ENCODE measurements around the gene SEMA6D.

SEMA6D gene

DNA sequence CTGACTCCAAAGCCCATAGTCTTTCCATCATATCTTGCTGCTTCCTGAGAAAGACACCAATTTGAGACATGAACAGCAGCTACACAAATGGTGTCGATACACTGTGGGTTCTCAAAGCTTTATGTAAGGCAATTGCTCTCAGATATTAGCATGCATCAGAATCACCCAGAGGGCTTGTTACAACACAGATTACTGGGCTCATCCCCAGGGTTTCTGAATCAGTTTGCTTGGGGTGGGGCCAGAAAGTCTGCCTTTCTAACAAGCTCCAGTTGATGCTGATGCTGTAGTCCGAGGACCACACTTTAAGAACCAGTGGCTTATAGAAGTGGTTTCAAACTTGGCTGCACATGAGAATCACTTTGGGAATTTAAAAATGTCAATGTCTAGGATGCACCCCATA lies 86.5 kb downstream of the SEMA6D start:
- DNase-seq (ENCODE audit: extremely low spot score), result no peak
- ChIA-PET CTCF (interaction anchor here (0.6 kb wide), 1 partner anchor 614 kb away, joined by 3 read pairs; no protein-coding TSS in a partner anchor), POLR2A (no interaction called here)
- TF ChIP-seq SP1 (IDR thresholded peaks at IDR 0.05), result no peak
- no peak for TF ChIP-seq L3MBTL2 (conservative IDR thresholded peaks at IDR 0.05)
- no peak for TF ChIP-seq FOXK2 (IDR thresholded peaks at IDR 0.05)
- no peak for TF ChIP-seq TARDBP (IDR thresholded peaks at IDR 0.05)
- no peak for TF ChIP-seq NFRKB (IDR thresholded peaks at IDR 0.05)
- no peak for TF ChIP-seq FOXA1 (IDR thresholded peaks at IDR 0.05)
- TF ChIP-seq SUZ12 (IDR thresholded peaks at IDR 0.05), result no peak
- TF ChIP-seq ZNF384 (IDR thresholded peaks at IDR 0.05), result no peak
- TF ChIP-seq LEF1 (IDR thresholded peaks at IDR 0.05; ENCODE audit: borderline replicate concordance), result no peak

DNA sequence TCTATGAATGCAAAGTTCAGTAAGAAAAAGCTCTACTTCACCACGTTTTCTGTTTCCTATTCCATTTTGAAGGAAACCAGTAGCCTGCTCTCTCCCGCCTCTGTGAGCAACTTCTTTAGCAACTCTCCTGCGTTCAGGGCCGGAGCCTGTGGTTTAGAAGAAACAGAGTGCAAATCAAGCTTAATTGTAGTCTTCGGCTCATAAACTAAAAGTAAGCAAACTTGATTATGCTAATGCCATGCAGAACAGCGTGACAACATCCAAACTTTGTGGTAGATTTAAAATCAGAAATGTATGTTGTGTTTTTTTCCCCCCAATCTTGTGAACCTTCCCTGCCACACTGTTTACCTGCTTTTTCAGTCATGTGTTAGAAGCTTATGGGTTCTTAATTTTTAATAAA lies 87.4 kb downstream of the SEMA6D start:
- TF ChIP-seq ZNF384 (IDR thresholded peaks at IDR 0.05) (no peak), ARNT (IDR thresholded peaks at IDR 0.05) (no peak), L3MBTL2 (conservative IDR thresholded peaks at IDR 0.05) (no peak), FOXM1 (IDR thresholded peaks at IDR 0.05; ENCODE audit: borderline replicate concordance) (no peak), CTBP1 (IDR thresholded peaks at IDR 0.05; ENCODE audit: borderline replicate concordance) (no peak), BHLHE40 (IDR thresholded peaks at IDR 0.05; ENCODE audit: borderline replicate concordance) (no peak), FOXK2 (IDR thresholded peaks at IDR 0.05) (no peak)
- TF ChIP-seq, protein P1, sequence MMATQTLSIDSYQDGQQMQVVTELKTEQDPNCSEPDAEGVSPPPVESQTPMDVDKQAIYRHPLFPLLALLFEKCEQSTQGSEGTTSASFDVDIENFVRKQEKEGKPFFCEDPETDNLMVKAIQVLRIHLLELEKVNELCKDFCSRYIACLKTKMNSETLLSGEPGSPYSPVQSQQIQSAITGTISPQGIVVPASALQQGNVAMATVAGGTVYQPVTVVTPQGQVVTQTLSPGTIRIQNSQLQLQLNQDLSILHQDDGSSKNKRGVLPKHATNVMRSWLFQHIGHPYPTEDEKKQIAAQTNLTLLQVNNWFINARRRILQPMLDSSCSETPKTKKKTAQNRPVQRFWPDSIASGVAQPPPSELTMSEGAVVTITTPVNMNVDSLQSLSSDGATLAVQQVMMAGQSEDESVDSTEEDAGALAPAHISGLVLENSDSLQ (IDR thresholded peaks at IDR 0.05), result no peak
- CTCF ChIA-PET, result interaction anchor here (0.6 kb wide), 2 partner anchors 87 to 615 kb away, joined by 3 to 4 read pairs; partner anchors contain the start of gene SEMA6D
- DNase-seq (ENCODE audit: extremely low spot score), result no peak
- POLR2A ChIA-PET, result no interaction called here

DNA sequence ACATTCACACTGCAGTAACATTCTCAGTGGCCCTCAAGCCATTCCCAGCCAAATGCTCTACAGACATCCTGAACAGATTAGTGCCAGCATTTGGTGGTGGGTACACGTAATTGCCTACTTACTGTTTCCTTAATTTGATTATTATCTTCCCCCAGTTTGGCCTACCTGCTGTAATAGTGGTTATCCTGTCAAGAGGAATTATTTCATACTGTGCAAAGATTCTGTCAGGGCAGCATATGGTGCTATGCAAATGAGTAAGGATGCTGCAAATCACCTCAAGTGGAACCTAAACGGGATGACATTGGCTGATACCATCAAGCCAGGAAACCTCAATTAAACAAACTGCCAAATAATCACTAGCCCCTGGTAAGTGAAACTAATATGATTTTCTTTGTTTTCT lies 88.7 kb downstream of the SEMA6D start:
- no peak for TF ChIP-seq FOXM1 (IDR thresholded peaks at IDR 0.05; ENCODE audit: borderline replicate concordance)
- TF ChIP-seq ARNT (IDR thresholded peaks at IDR 0.05), result no peak
- no peak for TF ChIP-seq SUZ12 (IDR thresholded peaks at IDR 0.05)
- no peak for TF ChIP-seq FOXA1 (IDR thresholded peaks at IDR 0.05)
- TF ChIP-seq BHLHE40 (IDR thresholded peaks at IDR 0.05; ENCODE audit: borderline replicate concordance), result no peak
- no peak for TF ChIP-seq NFRKB (IDR thresholded peaks at IDR 0.05)
- ChIA-PET POLR2A (no interaction called here), CTCF (no interaction called here)
- DNase-seq (ENCODE audit: extremely low spot score), result no peak

DNA sequence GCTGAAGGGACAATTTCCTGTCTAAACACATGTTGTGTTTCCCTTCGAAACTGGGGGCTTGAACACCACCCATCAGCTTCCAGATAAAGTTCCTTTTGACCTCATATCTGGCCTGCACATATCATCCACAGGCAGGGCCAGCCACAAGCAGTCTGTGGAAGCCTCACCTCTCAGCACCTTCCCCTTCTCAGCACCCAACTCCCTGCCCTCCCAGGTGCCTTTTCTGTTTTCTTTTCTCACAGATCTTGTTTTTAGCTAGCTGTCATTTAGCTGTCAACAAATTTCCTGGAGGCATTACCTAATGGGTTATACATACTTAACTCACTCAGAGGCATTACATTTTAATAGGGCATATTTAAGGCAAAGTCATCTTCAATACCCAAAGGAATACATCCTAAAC lies 93.9 kb downstream of the SEMA6D start:
- no peak for DNase-seq (ENCODE audit: extremely low spot score)
- ChIA-PET CTCF (no interaction called here), POLR2A (no interaction called here)
- TF ChIP-seq ARNT (IDR thresholded peaks at IDR 0.05) (no peak), ZNF384 (IDR thresholded peaks at IDR 0.05) (no peak), FOXM1 (IDR thresholded peaks at IDR 0.05; ENCODE audit: borderline replicate concordance) (no peak), SUZ12 (IDR thresholded peaks at IDR 0.05) (no peak), L3MBTL2 (conservative IDR thresholded peaks at IDR 0.05) (no peak), TARDBP (IDR thresholded peaks at IDR 0.05) (no peak), FOXK2 (IDR thresholded peaks at IDR 0.05) (no peak), SP1 (IDR thresholded peaks at IDR 0.05) (no peak), BHLHE40 (IDR thresholded peaks at IDR 0.05; ENCODE audit: borderline replicate concordance) (no peak), FOXA1 (IDR thresholded peaks at IDR 0.05) (no peak), NFRKB (IDR thresholded peaks at IDR 0.05) (no peak), ELF4 (IDR thresholded peaks at IDR 0.05) (no peak)
- TF ChIP-seq, protein P1 (IDR thresholded peaks at IDR 0.05), result no peak

DNA sequence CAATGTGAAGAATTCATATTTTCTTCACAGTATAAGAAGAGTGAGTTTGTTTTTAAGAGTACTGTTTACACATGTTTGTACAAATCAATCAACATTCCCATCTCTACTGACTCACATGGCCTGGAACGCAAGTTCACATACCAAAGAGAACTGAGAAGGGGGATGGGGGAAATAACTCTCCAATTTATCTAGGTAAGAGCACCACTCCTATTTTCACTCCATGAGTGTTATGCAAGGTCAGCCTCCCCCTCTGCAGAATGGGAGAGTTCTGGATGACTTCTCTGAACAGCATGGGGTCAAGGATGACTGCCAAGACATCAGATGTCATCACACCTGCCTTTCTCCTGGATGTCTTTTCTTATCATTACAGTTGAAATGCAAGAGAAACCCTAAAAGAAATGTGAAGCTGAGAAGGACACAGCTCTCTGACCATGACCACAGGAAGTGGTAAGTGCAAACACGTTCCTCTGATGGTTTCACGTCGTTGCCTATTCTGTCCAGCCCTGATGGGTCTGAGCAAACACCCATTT lies 95.2 kb downstream of the SEMA6D start:
- POLR2A ChIA-PET, result no interaction called here
- CTCF ChIA-PET, result no interaction called here
- no peak for DNase-seq (ENCODE audit: extremely low spot score)
- TF ChIP-seq LEF1 (IDR thresholded peaks at IDR 0.05; ENCODE audit: borderline replicate concordance) (no peak), FOXK2 (IDR thresholded peaks at IDR 0.05) (no peak), BHLHE40 (IDR thresholded peaks at IDR 0.05; ENCODE audit: borderline replicate concordance) (no peak), ARNT (IDR thresholded peaks at IDR 0.05) (no peak), ELF4 (IDR thresholded peaks at IDR 0.05) (no peak), CTBP1 (IDR thresholded peaks at IDR 0.05; ENCODE audit: borderline replicate concordance) (no peak), FOXA1 (IDR thresholded peaks at IDR 0.05) (no peak), FOXM1 (IDR thresholded peaks at IDR 0.05; ENCODE audit: borderline replicate concordance) (no peak), SUZ12 (IDR thresholded peaks at IDR 0.05) (no peak), TARDBP (IDR thresholded peaks at IDR 0.05) (no peak), L3MBTL2 (conservative IDR thresholded peaks at IDR 0.05) (no peak), NFRKB (IDR thresholded peaks at IDR 0.05) (no peak), ZNF384 (IDR thresholded peaks at IDR 0.05) (no peak), HDGF (IDR thresholded peaks at IDR 0.05; ENCODE audit: borderline replicate concordance) (no peak), SP1 (IDR thresholded peaks at IDR 0.05) (no peak)
- TF ChIP-seq, protein P1 (IDR thresholded peaks at IDR 0.05), result no peak

DNA sequence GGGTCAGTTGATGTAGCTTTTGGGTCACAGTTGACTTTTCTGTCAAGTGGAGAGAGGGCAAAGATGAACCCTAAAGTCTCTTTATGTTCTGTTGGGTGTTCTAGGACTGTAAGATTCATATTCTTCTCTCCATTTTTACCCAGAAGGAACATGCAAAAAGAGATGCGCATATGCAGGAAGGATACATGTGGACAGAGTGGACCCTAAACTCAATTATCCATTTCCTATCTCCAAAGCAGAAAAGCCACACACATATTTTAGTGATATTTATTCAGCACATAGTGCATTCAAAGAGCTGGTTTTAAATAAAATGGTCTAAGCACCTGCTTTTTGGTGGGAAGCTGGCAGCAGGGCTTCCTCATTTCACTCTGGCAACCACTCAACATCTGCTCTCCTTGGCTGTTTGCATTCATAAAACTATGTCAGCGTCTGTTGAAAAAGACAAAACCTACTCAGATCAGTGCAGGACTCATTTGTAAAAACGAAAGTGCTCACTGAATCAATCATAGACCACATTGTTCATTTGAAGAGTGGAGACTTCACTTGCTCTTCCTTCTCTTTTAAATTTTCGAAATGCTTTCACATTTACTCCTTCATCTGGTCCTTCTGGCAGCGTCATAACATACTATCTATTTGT lies 96.6 kb downstream of the SEMA6D start:
- DNase-seq (ENCODE audit: extremely low spot score), result no peak
- ChIA-PET CTCF (no interaction called here), POLR2A (no interaction called here)
- TF ChIP-seq TARDBP (IDR thresholded peaks at IDR 0.05), result no peak
- no peak for TF ChIP-seq BHLHE40 (IDR thresholded peaks at IDR 0.05; ENCODE audit: borderline replicate concordance)
- no peak for TF ChIP-seq NFRKB (IDR thresholded peaks at IDR 0.05)
- no peak for TF ChIP-seq FOXM1 (IDR thresholded peaks at IDR 0.05; ENCODE audit: borderline replicate concordance)
- TF ChIP-seq ELF4 (IDR thresholded peaks at IDR 0.05), result no peak
- no peak for TF ChIP-seq FOXA1 (IDR thresholded peaks at IDR 0.05)
- no peak for TF ChIP-seq SP1 (IDR thresholded peaks at IDR 0.05)
- no peak for TF ChIP-seq ZNF384 (IDR thresholded peaks at IDR 0.05)
- TF ChIP-seq CTBP1 (IDR thresholded peaks at IDR 0.05; ENCODE audit: borderline replicate concordance), result no peak
- TF ChIP-seq, protein P1 (IDR thresholded peaks at IDR 0.05), result no peak
- TF ChIP-seq FOXK2 (IDR thresholded peaks at IDR 0.05), result no peak
- TF ChIP-seq ARNT (IDR thresholded peaks at IDR 0.05), result no peak
- TF ChIP-seq HDGF (IDR thresholded peaks at IDR 0.05; ENCODE audit: borderline replicate concordance), result no peak
- no peak for TF ChIP-seq L3MBTL2 (conservative IDR thresholded peaks at IDR 0.05)
- TF ChIP-seq SUZ12 (IDR thresholded peaks at IDR 0.05), result no peak

Data from HEK293T (cell line).